NCI-H2107 (cell line): ENCODE results near the gene CLEC3B.

ENCODE experiments used
- DNase-seq: peaks from one replicate; lab custom pipeline; 2025; lab: John Stamatoyannopoulos, UW

The CLEC3B gene

GRCh38 chr3:45003859-45004258 is 22.2 kb upstream of the CLEC3B start:
- no peak for DNase-seq

DNA sequence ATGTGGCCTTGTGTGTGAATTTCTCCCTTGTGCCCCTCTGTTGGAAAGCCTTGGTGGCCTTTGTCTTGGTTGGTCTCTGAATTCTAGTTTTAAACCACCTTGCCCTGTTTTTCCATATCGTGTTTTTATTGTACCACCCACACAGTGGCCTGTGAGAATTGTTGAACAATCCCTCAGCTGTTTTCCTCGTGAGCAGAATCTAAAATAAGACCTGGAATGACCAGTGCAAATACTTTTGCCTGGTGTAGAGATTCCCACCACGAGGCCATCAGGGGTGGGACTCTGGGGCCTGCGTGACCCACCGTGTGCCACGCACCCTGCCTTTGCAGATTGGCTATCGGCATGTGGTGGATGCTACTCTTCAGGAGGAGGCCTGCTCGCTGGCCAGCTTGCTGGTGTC is 19.0 kb upstream of the CLEC3B start:
- no peak for DNase-seq

GRCh38 chr3:45008117-45008516 is 18.0 kb upstream of the CLEC3B start:
- DNase-seq = no peak

DNA sequence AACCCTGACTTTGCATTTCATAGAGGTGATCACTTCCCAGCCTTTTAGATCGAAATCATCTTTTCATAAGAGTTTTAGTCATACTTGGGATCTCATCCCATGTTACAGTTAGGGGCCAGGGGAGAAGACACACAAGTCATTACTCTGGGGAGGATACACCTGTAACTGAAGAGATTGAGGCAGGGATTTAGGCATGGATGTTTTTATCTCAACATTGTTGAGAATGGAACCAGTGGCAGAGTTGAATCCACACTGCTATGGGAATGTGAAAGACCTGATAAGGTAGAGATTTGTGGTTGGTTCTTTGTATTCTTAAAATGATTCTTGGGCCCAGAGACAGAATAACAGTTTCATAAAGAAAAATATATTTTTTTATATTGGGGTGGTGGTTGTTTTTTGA is 16.2 kb upstream of the CLEC3B start:
- no peak for DNase-seq

DNA sequence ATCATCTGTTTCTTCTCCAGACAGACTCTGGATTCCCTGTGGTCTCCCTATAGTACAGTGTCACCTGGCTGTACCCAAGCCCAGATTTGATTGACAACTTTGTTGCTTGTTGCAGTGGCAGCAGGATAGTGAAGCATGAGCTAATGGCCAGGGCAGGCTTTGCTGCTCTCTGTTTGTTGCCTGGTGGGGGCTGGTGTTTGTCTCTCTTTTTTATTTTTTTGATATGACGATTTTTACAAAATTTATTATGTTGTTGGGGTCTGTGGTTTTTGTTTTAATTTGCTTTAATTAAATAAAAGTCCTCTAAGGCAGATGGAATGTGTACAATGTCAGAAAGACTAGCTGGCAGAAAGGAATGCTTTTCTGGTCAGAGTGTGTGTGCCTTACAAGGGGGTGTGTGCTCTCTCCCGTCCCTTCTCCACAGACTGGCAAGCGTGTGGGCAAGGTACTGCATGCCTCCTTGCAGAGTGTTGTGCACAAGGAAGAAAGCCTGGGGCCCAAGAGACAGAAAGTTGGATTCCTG is 15.2 kb upstream of the CLEC3B start:
- DNase-seq = no peak

DNA sequence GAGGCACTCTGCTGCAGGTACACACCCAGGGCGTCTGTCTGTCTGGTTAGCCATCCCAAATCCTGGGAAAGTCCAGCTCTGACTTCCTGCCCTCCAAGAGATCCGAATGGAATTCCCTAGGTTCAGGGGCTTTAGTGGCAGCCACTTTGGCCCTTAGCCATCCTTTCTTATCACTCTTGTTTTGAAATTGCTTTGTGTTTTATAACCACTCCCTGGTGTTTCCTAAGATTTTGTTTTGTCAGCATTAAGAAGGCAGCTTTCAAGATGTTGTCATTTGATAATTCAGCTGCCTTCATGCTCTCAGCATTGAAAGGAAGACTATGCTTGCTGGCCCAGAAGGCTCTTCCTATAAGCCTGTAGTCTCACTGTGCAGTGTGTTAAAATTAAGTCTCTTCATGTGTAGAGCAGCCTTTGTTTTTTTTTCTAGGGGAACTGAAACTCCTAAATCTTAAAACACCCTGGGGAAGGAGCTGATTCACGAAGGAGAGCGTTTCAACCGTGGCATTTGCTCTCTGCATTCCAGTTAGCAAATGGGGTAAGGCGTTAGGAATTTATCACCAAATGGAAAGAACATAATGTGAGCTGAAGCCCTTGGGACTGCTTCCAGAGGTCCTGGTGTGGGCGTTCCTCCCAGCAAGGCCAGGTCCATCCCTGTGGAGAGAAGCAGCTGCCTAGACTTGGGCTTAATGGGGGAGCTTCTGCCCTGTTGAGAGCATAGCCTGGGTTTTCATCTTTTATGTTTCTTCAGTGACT is 14.2 kb upstream of the CLEC3B start:
- DNase-seq = no peak

- no peak for DNase-seq
Observed at GRCh38 chr3:45012577-45012976, 13.5 kb upstream of the CLEC3B start.

GRCh38 chr3:45016916-45017315 is 9.2 kb upstream of the CLEC3B start:
- DNase-seq = no peak

- DNase-seq = no peak
Observed at GRCh38 chr3:45017821-45018220, 8.3 kb upstream of the CLEC3B start.

DNA sequence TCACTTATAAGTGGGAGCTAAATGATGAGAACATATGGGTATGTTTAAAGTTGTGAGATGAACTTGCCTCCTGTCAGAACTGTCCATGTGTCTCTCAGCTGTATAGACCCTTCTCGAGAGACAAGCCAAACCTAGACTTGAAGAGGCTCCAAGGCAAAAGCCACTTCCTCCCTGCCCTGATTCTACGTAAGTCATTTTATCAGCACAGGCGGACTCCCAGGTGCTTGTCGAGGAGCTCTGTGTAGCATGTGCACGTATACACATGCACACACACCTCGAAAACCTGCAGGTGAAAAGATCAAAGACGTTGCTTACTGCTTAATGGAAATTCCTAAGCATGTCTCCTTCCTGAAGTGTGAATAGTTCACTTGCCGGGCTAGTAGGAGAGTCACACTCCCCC is 5.6 kb upstream of the CLEC3B start:
- no peak for DNase-seq

- no peak for DNase-seq
Observed at GRCh38 chr3:45021524-45022297, 4.4 kb upstream of the CLEC3B start.

DNA sequence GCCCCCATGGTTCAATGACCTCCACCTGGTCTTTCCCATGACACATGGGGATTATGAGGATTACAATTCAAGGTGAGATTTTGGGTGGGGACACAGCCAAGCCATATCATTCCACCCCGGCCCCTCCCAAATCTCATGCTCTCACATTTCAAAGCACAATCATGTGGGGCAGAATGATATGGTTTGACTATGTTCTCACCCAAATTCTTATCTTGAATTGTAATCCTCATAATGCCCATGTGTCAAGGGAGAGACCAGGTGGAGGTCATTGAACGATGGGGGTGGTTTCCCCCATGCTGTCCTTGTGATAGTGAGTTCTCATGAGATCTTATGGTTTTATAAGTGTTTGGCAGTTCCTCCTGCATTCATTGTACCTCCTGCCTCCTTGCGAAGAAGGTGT is 2.4 kb upstream of the CLEC3B start:
- no peak for DNase-seq

- DNase-seq = no peak
Observed at GRCh38 chr3:45024542-45025255, 1.4 kb upstream of the CLEC3B start.

GRCh38 chr3:45026957-45027356 is 854 bp downstream of the CLEC3B start:
- DNase-seq = no peak

- no peak for DNase-seq
Observed at GRCh38 chr3:45027441-45027840, 1.3 kb downstream of the CLEC3B start.

DNA sequence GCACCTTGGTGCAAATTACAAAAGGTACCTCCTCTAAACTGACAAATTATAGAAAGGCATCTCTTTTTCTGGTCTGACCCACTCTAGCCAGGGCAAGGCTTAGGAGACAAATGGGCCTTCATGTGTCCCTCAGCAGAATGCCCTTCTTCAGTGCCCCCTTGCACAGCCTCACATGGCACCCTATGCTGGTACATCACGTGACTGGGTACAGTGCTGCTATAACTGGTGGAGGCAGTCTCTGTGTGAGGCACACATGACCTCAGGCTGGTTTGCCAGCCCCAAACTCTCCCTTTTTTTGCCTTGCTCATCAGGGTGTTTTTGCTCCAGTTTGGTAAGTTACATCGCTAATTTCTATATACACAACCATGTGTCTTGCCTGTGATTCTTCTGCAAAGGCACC is 3.1 kb downstream of the CLEC3B start:
- DNase-seq = no peak

DNA sequence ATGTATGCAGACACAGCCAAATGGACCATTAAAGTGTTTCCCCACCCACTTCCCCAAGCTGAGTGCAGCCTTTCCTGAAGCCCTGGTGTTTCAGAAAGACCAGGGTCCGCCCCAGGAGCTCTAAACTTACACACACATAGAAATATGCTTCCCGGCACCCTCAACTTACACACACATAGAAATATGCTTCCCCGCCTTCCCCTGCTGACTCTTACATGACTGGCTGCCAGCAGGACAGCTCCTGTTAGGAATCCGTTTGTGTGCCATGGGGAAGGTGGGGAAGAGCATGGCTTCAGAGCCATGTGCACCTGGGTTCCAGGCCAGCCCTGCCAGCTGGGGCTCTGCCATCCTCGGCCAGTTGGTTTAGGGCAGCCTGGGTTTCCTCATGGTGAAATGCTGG is 3.6 kb downstream of the CLEC3B start:
- no peak for DNase-seq

DNA sequence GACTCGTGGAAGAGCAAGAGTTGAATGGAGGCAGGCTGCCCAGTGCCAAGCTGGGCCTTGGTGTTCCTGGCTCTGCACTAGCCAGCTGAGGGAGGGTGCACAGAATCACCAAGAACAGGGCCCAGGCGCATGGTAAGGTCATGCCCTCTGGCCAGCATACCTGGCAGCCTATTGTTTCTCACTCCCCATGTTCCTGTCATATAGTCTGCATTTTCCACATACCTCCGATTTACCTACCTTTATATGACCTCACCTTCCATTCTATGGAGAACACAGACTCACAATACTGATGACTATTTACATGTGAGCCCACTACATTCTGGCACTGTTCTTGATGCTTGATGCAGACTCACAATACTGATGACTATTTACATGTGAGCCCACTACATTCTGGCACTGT is 5.4 kb downstream of the CLEC3B start:
- no peak for DNase-seq

DNA sequence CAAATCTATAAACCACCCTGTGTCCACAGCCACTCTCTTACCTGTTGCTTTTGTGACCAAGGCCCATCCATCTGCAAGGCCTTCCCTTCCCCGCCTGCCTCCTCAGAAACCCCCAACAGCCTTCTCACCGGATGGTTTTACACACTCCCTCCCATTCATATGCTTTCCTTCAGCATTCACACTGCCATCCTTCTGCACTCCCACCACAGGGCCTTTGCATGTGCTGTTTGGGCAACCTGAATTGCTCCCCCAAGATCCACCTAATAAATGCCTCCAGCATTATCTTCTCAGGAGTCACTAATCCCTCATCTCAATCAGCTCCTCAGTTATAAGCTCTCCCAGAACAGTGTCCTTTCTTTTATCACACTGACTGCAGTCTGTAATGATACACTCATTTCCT is 6.0 kb downstream of the CLEC3B start:
- no peak for DNase-seq

DNA sequence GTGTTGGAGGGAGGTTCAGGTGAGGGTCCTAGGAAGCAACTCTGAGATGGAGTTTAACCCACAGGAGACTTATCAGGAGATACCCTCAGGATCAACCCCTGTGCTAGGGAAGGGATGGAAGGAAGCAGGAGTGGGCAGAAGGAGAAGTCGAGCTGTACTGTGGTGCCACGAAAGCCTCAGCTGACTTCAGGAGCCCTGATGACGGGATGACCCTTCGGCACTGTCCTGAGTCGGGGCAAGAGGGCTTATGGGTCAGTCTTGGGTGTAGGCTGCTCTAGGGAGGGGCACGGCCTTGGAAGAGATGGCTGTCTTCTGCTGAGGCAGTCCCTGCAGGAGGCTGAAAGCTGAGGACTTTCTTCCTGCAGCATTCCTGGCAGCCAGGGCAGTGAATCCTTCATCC is 7.7 kb downstream of the CLEC3B start:
- no peak for DNase-seq

- DNase-seq = no peak
Observed at GRCh38 chr3:45034612-45035252, 8.6 kb downstream of the CLEC3B start.
